Pulmonary artery endothelial cell (primary cell): ENCODE measurements around the gene FAM110C. TPM values are rescaled to one million over a fixed set of nuclear protein-coding genes. Genes with fewer than 3 reads are reported as not detected.
"Not testable (repeated sequence)": the region's sequence is repeated elsewhere in the genome, so short reads cannot be mapped to it uniquely, and the experiment has no call there.

Experiments used
- DNase-seq: peaks from one replicate; pipeline ENCODE4 v3.0.0-alpha.2; 2011; ENCODE audit warnings: low read depth, low spot score
- total RNA-seq: library from RNA; depleted of rRNA; stranded (reverse); fragments of >200 nt; gene quantifications from 2 replicates; pipeline ENCODE4 v1.2.3, GENCODE V29; 2014

FAM110C gene
- total RNA-seq, 1 donor from 2014 or later, result 0.26 TPM

- DNase-seq, result no peak
Observed at GRCh38 chr2:44748-45341, 1.5 kb downstream of the FAM110C start.

- no peak for DNase-seq
Observed at GRCh38 chr2:42788-43187, 3.5 kb downstream of the FAM110C start.

- no peak for DNase-seq
Observed at GRCh38 chr2:40465-40864, 5.8 kb downstream of the FAM110C start.

GRCh38 chr2:38155-38554 is 8.2 kb downstream of the FAM110C start:
- DNase-seq, result no peak

GRCh38 chr2:36318-36717 is 10.0 kb downstream of the FAM110C start:
- DNase-seq, result no peak

GRCh38 chr2:35852-36251 is 10.5 kb downstream of the FAM110C start:
- no peak for DNase-seq

DNA sequence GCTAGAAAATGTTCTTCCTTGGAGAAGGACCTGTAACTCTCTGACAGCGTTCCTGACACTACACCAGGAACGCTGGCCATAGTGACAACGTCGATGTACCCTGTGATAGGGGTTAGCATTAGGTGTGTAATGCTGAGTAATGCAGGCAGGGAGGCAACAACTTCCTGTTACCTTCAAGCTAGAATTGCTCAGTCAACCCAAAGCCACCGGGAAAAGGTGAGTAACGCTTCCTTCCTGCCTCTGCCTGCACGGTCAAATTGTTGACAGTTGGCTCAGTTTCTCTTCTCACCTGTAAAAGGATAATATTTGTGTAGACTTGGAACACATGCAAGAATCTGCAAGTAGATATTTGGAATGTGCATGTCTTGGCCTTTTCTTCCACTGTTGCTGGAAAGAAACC is 12.7 kb downstream of the FAM110C start:
- no peak for DNase-seq

DNA sequence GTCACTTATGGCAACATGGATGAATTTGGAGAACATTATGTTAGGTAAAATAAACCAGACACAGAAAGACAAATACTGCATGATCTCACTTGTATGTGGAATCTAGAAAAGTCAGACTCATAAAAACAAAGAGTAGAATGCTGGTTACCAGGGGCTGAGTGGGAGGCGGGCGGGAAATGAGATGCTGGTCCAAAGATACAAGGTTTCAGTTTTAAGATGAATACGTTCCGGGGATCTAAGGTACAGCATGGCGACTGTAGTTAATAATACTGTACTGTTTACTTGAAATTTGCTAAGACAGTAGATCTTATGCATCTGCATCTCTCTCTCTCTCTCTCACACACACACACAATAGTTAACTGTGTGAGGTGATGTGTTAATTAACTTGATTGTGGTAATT is 14.2 kb downstream of the FAM110C start:
- no peak for DNase-seq

GRCh38 chr2:29253-29652 is 17.1 kb downstream of the FAM110C start:
- no peak for DNase-seq

- DNase-seq, result no peak
Observed at GRCh38 chr2:28406-28975, 17.8 kb downstream of the FAM110C start.

- DNase-seq, result no peak
Observed at GRCh38 chr2:26891-27290, 19.4 kb downstream of the FAM110C start.

GRCh38 chr2:25543-25942 is 20.8 kb downstream of the FAM110C start:
- DNase-seq, result no peak

GRCh38 chr2:24591-24990 is 21.7 kb downstream of the FAM110C start:
- DNase-seq, result not testable (repeated sequence)

DNA sequence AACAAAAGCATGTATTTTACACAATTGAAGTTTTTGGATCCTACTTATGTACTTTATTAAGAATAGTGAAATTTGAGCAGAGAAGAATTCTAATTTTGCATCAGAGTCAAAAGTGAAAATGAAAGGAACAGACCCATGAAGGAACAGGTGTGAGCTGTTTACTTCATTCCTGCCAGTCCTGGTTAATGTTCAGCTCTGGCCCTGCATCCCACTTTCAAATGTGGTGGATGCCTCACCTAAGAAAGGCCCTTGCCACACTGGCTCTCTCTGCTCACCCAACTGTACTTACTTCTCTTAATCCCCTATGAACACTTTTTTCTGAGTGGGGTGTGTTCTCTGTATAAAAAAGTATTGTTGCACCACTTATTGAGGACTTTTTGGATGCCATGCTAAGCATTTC is 22.2 kb downstream of the FAM110C start:
- no peak for DNase-seq

- DNase-seq, result no peak
Observed at GRCh38 chr2:23283-23682, 23.0 kb downstream of the FAM110C start.

DNA sequence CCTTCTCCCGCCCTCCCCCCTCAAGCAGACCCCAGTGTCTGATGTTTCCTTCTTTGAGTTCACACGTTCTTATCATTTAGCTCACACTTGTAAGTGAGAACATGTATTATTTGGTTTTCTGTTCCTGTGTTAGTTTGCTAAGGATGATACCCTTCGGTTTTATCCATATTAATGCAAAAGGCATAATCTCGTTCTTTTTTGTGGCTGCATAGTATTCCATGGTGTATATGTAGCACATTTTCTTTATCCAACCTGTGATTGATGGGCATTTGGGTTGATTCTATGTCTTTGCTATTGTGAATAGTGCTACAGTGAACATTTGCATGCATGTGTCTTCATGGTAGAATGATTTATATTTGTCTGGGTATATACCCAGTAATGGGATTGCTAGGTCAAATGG is 24.1 kb downstream of the FAM110C start:
- DNase-seq, result not testable (repeated sequence)

- not testable (repeated sequence) for DNase-seq
Observed at GRCh38 chr2:20259-20658, 26.0 kb downstream of the FAM110C start.

DNA sequence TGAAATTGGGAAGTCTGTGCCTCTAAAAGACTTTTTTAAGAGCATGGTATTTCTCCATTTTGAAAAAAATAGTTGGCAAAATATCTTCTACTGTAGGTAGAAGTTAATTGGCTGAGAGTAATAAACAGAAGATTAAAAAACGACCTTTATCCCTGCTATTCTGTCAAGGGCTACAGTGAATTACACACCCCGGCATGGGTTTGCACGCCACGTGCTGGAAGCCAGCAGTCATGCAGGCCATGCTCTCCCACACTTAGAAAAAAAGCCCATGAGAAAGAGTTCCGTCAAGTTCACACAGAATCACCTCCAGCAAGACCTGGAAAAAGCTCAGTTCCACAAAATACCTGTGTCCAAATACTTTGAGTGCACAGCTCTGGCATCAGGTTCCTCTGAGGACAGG is 26.8 kb downstream of the FAM110C start:
- DNase-seq, result no peak

- DNase-seq, result no peak
Observed at GRCh38 chr2:18402-19271, 27.7 kb downstream of the FAM110C start.

GRCh38 chr2:15916-16315 is 30.4 kb downstream of the FAM110C start:
- not testable (repeated sequence) for DNase-seq

DNA sequence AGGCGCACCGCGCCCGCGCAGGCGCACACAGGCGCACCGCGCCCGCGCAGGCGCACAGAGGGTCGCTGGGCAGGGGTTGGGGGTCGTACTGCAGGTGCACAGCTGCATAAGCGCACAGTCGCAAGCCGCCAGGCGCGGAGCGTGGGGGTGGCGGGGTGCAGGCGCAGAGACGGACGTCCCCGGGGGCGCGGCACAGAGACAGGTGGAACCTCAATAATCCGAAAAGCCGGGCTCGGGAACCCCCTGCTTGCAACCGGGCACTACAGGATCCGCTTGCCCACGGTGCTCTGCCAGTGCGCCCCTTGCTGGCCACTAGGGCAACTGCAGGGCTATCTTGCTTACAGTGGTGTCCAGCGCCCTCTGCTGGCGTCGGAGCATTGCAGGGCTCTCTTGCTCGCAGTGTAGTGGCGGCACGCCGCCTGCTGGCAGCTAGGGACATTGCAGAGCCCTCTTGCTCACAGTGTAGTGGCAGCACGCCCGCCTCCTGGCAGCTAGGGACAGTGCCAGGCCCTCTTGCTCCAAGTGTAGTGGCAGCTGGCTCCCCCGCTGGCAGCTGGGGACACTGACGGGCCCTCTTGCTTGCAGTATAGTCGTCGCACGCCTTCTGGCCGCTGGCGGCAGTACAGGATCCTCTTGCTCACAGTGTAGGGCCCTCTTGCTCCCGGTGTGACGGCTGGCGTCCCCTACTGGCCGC is 34.9 kb downstream of the FAM110C start:
- no peak for DNase-seq

- no peak for DNase-seq
Observed at GRCh38 chr2:10222-10875, 36.0 kb downstream of the FAM110C start.
